CD1c-positive myeloid dendritic cell (primary cell): ENCODE measurements around the gene NOP56.
"Not testable (repeated sequence)": the region's sequence is repeated elsewhere in the genome, so short reads cannot be mapped to it uniquely, and the experiment has no call there.

ENCODE experiments used
- DNase-seq: peaks from one replicate; pipeline ENCODE4 v3.0.0-alpha.2; 2016; ENCODE audit errors: extremely low spot score

NOP56 gene

DNA sequence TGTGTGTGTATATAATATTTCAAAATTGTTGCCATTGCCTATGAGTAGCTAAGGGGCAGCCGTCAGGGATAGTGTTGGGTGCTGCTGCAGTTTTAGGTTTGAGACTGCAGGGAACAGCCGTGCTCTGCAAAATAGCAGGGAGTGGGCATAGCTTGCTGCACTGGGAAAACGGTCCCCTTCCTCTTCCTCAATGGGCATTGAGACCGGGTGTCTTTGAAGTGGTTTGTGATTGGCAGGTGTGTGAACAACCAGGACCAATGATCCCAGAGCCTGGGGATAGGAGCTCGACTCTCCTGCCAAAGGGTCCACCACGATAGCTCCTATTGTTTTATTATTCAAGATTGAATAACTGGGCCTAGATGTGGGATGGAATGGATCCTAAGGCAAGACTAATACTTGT is 35.1 kb downstream of the NOP56 start:
- DNase-seq, result no peak

DNA sequence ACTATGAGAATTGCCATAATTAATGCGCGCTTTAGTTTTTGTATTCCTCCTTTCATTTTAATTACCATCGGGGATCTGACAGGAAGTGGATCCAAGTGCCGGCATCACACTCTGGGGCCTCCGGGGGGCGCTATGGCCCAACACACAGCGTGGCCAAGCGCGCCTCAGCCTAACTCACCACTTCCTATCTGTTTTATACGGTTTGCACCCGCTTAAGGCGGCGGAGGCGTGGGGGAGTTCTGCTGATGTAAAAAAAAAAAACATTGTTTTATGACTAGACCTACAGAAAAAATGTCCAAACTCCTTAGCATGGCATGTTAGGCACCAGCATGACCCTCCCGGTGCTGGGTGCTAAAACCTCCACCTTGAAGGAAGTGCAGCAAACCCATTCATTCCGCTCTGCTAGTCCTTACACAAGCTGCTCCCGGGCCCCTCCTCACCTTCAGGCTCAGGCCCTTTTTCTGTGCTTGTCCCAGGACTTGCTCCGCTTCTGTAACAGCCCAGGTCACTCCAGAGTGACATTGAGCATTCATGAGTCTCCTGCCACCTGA is 35.7 kb downstream of the NOP56 start:
- peak; percentile 87 for DNase-seq

DNA sequence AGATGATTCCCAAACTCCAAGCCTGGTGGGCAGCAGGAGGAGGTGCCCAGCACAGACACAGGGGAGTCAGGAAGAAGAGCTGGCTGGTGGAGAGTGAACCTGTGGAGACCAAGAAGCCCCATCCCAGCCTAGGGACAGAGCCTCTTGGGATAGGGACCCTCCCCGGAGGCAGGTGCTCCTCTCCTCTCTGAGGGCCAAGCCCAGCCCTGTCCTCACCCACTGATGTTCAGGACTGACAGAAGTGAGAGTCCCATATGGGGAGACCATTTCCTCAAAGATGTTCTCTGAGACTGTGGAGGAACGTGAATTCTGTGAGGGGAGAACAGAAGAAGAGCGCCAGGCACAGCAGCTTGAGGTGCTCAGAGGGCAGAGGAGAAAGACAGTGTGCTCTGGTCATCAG is 37.8 kb downstream of the NOP56 start:
- no peak for DNase-seq

DNA sequence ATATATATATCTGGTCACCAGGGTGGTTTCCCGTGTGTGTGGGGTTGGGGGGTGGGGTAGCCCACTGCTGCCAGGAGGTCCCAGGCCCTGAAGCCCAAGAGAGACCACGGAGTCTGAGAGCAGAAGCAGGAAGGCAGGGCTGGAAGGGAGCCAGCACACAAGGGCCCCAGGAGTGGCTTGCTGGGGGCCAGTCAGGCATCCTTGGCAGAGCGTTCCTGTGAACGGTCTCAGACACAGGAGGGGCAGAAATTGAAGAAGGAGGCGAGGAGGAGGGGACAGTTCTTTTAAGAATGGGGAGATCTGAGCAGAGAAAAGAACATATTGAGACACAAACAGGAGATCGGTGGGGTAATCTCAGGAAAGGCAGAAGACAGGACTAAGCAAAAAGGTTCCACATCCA is 38.3 kb downstream of the NOP56 start:
- DNase-seq, result no peak

DNA sequence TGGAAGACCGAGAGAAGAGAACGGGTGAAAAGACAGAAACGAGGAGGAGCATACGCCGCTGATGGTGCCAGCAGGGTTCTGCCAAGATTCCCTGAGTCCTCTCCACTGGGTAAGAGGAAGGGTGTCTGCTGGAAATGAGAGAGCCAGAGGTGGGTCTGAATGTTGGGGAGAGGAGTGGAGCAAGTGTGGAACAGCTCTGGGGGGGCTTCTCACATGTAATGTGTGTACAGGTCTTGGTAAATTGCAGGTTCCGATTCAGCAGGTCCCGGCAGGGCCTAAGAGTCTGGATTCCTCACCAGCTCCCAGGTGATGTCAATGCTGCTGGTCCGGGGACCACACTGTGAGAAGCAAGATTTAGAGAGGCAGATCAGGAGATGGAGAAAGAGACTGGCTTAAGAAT is 38.7 kb downstream of the NOP56 start:
- DNase-seq, result no peak

DNA sequence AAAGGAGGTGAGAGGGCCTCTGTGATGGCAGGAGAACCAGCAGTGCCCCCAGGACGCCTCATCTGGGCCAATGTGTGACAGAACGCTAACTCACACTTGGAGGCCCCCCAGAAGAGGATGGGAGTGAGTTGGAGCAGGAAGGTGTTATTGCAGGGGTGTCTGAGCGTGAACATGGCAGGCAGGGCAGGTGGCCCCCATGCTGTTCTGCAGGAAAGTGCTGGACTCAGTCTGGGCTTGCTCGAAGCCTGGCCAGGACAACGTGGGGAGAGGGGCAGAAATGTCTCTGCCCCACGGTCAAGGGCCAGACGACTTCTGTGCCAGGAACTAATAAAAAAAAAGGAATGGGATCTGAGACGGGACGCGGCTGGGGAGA is 39.2 kb downstream of the NOP56 start:
- DNase-seq, result no peak

DNA sequence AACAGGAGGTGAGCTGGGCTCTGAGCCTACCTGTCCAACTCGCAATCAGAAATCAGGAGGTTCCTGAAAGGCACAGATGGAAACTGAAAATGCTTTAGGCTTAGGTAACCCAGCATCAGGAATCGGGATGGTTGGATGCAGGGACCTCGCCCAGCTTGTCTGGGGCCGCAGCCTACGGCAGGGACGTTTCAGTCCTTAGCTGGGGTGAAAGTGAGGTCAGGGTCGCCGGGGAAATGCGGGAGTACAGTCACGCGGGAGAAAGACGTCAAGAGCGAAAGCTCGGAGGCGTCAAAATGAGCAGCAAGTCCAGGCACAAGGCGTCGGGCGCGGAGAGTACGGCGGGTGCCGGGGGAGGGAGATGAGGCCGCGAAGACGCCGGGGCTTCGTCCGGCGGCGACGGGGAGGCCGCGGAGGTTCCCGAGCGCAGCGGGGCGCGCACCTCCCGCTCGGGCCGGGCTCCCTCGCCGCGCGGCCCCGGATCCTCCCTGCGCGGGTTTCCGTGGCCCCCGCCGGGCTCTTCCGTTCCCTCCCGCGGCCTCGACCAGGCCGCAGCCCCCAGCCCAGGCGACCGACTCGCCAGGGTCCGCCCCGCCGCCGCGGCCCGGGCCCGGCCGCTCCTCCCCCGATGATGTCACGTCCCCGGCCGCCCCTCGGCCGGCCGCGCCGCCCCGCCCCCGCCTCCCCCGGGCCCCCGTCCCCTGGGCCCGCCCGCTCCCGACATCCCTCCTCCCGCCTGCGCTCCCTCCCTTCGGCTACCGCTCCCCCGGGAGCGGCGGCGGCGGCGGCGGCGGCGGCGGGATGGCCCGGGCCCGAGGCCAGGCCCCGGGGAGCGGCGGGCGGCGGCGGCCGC is 39.8 kb downstream of the NOP56 start, which contains the start of gene EBF4:
Gene EBF4 (plus strand): TSS at position 745 of the 850 bp plus-strand sequence. CDS start 866 bp downstream, outside the sequence.
- peak; percentile 21 for DNase-seq

DNA sequence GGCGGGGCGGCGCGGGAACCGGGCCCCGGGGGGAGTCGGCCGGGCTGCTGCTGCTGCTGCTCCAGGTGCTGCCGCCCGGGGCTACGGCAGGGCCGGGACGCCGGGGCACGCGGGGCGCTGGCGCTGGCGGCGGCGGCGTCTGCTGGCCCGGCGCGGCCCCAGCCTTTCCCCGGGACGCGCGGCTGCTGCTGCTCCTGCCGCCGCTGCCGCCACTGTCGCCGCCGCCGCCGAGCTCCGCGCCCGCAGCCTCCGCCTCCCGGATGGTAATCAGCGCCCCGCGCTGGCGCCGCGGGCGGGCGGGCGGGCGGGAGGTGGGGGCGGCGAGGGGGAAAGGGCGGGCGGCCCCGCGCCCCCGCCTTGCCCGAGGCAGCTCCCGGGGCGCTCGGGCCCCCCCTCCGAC is 40.5 kb downstream of the NOP56 start:
- DNase-seq, result no peak

DNA sequence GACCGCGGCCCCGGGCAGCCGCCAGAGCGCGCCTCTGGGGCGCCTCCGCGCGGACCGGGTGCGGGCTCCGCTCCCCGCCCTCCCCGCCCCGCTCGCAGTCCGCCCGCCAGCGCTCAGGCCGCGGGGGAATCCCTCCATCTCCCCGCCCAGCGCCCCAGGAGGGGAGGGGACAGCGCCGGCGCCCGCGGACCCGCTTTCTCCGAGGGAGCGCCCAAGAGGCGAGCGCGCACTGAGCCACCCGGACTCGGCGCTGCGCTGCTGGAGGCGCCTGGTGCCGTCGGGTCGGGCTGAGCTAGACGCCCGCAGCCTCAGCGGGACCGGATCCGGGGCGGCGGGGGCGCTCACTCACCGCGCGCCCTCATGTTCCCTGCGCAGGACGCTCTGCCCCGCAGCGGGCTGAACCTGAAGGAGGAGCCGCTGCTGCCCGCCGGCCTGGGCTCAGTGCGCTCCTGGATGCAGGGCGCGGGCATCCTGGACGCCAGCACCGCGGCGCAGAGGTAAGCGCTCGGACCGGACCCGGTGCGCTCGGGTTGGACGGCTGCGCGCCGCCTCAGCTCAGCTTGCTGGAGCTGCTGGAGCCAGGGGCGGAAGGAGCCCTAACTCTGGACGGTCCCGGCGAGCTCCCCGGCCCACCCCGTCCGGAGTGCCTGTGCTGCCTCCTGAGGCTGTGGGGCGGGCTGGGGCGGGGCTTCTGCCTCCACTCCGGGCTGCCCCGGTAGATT is 41.0 kb downstream of the NOP56 start:
- DNase-seq, result peak; percentile 11

DNA sequence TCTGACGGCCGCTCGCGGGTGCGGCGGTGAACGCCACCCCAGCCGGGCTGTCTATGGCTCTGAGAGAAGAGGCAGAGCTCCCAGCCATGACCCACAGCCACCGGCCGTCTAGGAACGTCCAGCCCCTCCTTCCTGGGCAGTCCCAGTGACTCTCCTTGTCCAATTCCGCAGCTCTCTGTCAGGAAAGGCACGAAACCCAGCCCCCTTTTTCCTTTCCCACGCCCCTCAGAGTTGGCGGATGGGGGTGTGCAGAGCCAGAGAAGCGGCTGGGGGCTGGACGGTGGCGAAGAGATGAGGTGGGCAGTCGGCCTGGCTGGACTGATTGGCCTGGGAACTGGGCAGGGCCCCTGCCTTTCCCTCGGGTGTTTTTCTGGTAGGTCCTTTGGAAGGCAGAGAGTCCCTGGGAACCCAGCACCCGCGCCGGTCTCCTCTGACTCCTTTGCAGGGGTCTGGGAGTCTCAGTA is 41.6 kb downstream of the NOP56 start:
- DNase-seq, result no peak

DNA sequence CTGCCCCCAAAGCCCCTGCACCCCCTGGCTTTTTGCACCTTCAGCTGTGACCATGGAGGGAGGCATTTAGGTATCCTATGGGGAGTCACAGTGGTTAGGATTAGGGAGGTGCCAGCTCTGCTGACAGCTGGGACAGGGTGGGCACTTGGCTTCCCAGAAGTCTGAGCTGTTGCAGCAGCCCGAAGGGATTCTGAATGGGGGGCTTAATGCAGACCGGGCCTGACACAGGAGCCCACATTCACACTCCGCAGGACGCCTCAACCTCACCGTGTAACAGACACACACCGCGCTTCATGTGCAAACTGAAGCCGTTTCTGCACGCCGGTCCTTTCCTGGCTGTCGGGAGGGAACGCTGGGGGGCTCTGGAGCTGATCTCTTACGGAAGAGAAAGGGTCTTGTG is 42.1 kb downstream of the NOP56 start:
- DNase-seq, result no peak

DNA sequence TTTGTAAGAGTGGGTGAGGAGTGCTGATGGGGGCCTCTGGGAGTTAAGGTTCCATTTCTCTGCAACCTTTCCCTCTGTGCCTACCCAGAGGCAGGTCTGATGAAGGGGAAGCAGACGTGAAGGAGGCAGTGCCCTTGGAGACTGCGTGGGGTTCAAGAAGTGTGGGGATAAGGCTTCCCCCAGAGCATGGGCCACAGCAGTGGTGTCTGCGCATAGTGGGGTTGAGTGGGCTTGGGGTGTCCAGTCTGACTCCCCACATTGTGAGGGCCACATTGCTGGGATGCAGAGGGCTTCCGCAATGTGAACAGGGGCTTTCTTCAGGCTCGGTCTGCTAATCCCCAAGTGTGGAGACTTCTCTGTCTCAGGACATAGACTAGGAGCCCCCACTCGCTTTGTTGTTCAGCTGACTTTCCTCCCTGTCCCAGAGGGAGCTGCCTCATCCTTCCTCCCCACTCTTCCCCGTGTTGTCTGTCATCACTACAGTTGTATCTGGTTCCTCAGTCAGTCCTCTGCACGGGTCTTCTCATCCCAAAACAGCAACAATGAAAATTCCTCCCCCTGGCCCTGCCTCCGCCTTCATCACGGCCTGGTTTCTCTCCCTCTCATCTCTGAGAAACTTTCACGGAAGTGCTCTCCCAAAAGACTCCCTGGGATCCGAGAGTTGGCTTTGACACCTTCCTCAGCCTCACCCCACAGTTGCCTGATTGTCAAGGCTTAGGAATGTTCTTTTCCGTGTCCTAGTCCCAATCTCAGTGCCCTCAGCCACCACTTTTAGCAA is 43.0 kb downstream of the NOP56 start:
- no peak for DNase-seq

DNA sequence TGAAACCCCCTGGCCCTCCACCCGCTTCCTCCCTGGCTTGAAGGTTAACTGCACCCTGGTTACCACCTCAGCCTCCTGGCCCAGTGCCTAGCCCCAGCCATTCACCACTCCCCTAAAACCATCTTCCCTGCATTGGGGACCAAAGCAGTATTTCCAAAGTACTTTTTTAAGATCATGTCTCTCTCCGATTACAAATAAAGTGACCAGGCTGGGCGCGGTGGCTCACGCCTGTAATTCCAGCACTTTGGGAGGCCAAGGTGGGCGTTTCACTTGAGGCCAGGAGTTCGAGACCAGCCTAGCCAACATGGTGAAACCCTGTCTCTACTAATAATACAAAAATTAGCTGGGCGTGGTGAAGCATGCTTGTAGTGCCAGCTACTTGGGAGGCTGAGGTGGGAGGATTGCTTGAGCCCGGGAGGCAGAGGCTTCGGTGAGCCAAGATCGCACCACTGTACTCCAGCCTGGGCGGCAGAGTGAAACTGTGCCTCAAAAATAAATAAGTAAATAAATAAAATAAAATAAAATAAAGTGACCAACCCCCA is 43.6 kb downstream of the NOP56 start:
- not testable (repeated sequence) for DNase-seq

DNA sequence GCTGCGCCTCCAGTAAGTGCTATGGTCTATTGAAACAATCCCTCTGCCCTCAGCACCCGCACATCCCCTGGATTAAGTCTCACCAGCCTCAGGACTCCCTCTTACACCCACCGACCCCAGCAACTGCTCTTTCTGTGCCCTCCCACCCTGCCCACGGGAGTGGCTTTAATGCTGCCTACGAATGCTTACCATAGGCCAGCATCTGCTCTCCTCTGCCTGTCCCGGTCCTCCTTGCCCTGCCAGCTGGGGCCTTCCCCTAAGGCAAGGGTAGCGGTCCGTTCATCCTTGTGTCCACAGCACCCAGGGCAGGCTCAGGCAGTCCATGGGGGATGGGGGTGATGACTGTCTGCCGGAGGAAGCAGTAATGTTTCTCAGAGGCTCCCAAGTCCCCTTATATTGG is 44.2 kb downstream of the NOP56 start:
- no peak for DNase-seq

DNA sequence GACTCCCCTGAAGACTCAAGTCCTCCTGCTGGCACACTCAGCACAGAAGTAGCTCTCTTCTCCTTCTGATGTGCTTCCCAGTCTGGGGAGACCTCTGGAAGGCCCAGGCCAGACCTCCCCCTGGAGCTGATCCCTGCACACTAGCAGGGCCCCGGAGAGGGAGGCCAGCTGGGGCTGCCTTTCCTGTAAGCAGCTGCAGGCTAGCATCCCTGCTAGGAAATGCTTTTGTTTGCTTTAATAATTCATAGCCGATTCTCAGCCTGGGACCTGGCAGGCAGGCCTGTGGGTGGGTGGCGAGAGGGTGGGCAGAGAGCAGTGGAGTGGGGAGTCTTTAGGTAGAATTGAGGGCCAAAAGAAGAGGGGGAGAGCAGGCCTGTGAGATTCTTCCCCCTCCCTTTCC is 45.3 kb downstream of the NOP56 start:
- DNase-seq, result no peak

DNA sequence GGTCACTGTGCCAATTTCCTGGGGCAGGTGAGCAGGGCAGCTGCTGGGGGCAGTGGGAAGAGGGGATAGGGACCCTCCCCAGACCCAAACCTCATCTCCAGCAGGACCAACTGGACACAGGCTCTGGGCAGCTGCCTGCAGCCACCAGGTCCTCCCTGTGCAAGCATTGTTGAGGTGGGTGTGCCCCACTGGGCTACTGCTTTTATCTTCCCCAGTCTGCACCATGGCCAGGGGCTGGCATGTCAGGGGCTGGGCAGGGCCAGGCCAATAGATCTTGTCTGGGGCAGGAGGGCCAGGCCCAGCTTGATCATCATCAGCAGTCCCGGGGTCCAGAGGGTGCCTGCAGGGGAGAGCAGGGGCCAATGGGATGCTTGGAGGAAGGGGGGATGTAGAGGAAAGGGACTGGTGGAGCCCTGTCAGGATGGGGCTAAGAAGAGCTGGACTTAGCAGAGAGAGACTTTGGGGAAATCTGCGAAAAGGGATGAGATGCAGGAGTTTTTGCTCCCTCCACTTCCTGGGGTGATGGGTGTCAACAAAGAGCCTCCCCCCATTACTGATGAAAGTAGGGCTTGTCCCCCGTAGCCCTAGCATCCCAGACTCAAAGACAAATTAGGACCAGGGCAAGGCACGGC is 45.9 kb downstream of the NOP56 start:
- DNase-seq, result no peak

DNA sequence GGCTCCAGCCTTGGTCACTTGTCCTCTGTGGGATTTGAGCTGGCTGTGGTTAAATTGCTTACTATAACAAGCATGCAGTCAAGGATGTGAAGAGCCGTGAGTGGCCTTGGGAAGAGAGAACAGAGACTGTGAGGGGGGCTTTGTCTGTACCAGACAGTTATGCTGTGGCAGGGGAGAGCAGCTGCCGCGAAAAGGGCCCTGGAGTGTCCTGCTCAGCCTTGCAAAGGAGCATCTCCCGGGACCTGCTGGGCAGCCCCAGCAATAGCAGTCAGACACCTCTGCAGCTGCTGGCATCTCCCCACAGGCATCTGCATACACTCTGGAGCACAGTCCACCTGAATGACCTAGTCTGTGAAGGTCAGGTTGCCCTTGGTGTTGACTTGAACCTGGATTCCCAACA is 46.5 kb downstream of the NOP56 start:
- DNase-seq, result no peak

DNA sequence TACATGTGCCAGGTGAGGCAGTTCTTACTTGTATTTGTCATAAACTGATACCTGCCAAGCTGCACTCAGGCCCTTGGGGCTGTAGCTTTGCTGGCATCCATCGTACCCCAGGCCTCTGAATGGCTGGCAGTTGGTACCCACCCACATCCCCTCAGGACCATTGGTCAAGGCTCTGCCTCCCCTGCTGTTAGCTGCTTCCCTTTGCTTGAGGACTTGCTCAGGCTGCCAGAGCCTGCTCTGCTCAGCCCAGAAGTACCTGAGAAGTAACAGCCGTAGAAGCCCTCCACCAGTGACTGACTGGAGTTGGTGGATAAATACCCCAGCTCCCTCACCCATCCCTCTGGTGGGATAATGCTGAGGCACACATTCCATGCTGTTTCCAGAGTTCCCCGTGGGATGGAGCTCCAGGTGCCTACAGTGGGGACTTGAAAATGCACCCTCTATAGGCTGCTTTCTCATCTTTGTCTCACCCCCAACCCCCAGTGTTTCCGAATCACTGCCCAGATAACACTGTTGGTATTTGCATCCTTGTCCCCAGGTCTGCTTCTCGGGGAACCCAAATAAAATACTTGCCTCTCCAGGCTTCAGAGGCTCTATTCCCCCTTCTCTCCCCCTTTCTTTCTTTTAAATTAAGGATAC is 47.5 kb downstream of the NOP56 start:
- DNase-seq, result no peak

DNA sequence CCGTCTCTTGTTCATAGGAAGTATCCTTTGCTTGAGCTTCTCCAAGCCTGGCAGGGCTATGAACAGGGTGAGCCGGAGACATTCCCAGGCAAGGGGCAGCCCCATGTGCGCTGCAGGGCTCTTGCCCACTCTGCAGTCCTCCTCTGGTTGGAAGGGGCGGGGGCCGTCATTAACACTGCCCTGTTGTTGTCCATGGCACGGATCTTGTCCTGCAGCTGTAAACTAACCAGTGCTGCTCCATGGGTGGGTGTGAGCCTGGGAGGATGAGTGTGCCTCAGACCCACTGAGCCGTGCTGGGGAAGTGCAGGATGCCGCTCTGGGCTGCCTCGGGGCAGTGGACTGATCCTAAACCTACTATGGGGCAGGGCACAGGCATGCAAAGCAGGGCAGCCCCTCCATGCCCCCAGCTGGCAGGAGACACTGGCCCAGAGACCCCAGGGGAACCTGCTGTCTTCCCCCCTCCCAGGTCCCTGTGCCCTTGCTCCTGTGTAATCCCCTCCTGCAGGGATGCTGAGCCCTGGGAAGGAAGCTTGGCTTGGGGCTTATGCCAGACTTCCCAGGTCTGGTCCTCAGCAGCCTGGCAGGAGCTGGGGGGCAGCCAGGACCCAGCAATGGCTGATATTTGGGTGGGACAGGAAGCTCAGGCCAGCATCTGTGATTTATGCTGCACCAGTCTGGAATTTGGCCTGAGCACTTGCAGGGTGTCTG is 48.6 kb downstream of the NOP56 start:
- no peak for DNase-seq

DNA sequence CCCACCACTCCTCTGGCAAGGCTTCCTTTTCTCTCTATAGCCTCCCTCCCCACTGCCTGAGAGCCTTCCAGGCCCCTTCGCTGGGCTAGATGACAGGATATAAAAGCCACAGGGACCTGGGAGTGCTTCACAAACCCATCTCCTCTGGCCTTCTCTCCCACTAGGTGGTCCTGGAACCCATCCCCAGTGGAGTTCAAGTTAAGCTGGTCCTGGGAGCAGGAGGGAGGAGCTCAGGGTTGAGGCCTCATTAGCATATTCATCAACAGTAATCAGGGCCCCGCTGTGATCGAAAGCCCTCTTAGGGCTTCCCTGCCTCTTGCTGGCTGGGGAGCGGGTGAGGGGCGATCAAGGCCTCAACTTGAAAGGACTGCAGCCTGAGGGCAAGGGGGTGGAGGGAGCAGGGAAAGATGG is 49.2 kb downstream of the NOP56 start:
- no peak for DNase-seq
